HEK293 (cell line): Measurements from ENCODE around the gene ZNF878.

Experiments
- YY1 ChIP-seq: fragments of 450-650 bp; formaldehyde crosslinking; IDR thresholded peaks from 2 replicates; pipeline ENCODE4 v1.5.1; 2018; ENCODE audit warnings: missing biosample characterization, missing genetic modification characterization
- ZBTB17 ChIP-seq: fragments of 450-650 bp; formaldehyde crosslinking; IDR thresholded peaks from 2 replicates; pipeline ENCODE4 v1.5.1; 2016; ENCODE audit warnings: missing biosample characterization, missing genetic modification characterization
- ZFP3 ChIP-seq: fragments of 450-650 bp; formaldehyde crosslinking; IDR thresholded peaks from 2 replicates; pipeline ENCODE4 v1.5.1; 2016; ENCODE audit warnings: low read depth, missing biosample characterization, missing genetic modification characterization
- ZNF114 ChIP-seq: fragments of 450-650 bp; formaldehyde crosslinking; IDR thresholded peaks from 2 replicates; pipeline ENCODE4 v1.5.0; 2017; ENCODE audit warnings: missing biosample characterization, missing genetic modification characterization
- ZNF121 ChIP-seq: fragments of 450-650 bp; formaldehyde crosslinking; IDR thresholded peaks from 2 replicates; pipeline ENCODE4 v1.5.1; 2016; ENCODE audit warnings: missing biosample characterization, missing genetic modification characterization
- ZNF155 ChIP-seq: fragments of 450-650 bp; formaldehyde crosslinking; IDR thresholded peaks from 2 replicates; pipeline ENCODE4 v1.5.1; 2016; ENCODE audit warnings: missing biosample characterization, missing genetic modification characterization
- ZNF274 ChIP-seq, 2 experiments: fragments of 200-500 bp in 1 of 2; fragments of 450-650 bp in 1 of 2; sonication (Bioruptor generic) in 1 of 2; formaldehyde crosslinking in 1 of 2; IDR thresholded peaks; 2 replicates each; pipeline versions ENCODE4 v1.5.1 to v1.6.1; 2014 to 2016; ENCODE audit warnings: borderline replicate concordance in 1 of 2, inconsistent platforms in 1 of 2, low read length in 1 of 2, missing biosample characterization in 1 of 2, missing genetic modification characterization in 1 of 2
- ZNF473 ChIP-seq: fragments of 450-650 bp; formaldehyde crosslinking; IDR thresholded peaks from 2 replicates; pipeline ENCODE4 v1.5.1; 2017; ENCODE audit warnings: missing biosample characterization, missing genetic modification characterization
- ZNF530 ChIP-seq: fragments of 450-650 bp; formaldehyde crosslinking; IDR thresholded peaks from 2 replicates; pipeline ENCODE4 v1.5.1; 2016; ENCODE audit warnings: low read depth, missing biosample characterization, missing genetic modification characterization
- ZNF776 ChIP-seq: fragments of 450-650 bp; formaldehyde crosslinking; IDR thresholded peaks from 2 replicates; pipeline ENCODE4 v1.5.0; 2017; ENCODE audit warnings: missing biosample characterization, missing genetic modification characterization, borderline replicate concordance
- TF ChIP-seq, protein P1 (sequence below): fragments of 450-650 bp; formaldehyde crosslinking; IDR thresholded peaks from 2 replicates; pipeline ENCODE4 v1.5.1; 2016; ENCODE audit warnings: missing biosample characterization, missing genetic modification characterization
- TF ChIP-seq, protein P2 (sequence below): fragments of 450-650 bp; formaldehyde crosslinking; IDR thresholded peaks from 2 replicates; pipeline ENCODE4 v1.5.1; 2016; ENCODE audit warnings: missing biosample characterization, missing genetic modification characterization

DNA sequence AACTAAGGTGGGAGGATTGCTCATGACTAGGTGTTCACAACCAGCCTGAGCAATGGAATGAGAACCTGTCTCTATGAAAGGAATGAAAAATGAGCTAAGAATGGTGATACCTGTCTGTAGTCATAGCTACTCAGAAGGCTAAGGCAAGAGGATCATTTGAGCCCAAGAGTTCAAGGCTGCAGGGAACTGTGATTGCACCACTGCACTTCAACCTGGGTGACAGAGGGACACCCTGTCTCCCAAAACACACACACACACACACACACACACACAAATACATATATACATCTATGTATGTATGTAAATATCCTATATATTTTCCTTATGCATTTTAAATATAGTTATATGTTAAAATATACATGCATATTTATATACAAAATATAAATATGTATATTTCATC, 9.9 kb downstream of the ZNF878 start:
- TF ChIP-seq, protein P1, sequence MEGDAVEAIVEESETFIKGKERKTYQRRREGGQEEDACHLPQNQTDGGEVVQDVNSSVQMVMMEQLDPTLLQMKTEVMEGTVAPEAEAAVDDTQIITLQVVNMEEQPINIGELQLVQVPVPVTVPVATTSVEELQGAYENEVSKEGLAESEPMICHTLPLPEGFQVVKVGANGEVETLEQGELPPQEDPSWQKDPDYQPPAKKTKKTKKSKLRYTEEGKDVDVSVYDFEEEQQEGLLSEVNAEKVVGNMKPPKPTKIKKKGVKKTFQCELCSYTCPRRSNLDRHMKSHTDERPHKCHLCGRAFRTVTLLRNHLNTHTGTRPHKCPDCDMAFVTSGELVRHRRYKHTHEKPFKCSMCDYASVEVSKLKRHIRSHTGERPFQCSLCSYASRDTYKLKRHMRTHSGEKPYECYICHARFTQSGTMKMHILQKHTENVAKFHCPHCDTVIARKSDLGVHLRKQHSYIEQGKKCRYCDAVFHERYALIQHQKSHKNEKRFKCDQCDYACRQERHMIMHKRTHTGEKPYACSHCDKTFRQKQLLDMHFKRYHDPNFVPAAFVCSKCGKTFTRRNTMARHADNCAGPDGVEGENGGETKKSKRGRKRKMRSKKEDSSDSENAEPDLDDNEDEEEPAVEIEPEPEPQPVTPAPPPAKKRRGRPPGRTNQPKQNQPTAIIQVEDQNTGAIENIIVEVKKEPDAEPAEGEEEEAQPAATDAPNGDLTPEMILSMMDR (tag by site-specific recombination) = no peak
- TF ChIP-seq, protein P2, sequence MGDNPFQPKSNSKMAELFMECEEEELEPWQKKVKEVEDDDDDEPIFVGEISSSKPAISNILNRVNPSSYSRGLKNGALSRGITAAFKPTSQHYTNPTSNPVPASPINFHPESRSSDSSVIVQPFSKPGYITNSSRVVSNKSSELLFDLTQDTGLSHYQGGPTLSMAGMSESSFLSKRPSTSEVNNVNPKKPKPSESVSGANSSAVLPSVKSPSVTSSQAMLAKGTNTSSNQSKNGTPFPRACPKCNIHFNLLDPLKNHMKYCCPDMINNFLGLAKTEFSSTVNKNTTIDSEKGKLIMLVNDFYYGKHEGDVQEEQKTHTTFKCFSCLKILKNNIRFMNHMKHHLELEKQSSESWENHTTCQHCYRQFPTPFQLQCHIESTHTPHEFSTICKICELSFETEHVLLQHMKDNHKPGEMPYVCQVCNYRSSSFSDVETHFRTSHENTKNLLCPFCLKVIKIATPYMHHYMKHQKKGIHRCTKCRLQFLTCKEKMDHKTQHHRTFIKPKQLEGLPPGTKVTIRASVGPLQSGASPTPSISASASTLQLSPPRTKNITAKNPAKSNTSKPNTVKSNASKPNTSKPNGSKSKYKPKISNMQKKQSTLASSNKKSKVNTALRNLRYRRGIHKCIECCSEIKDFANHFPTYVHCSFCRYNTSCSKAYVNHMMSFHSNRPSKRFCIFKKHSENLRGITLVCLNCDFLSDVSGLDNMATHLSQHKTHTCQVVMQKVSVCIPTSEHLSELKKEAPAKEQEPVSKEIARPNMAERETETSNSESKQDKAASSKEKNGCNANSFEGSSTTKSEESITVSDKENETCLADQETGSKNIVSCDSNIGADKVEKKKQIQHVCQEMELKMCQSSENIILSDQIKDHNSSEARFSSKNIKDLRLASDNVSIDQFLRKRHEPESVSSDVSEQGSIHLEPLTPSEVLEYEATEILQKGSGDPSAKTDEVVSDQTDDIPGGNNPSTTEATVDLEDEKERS = no peak
- TF ChIP-seq ZNF121 (tag by site-specific recombination) (no peak), YY1 (tag by site-specific recombination) (no peak), ZNF473 (tag by site-specific recombination) (no peak), ZNF530 (tag by site-specific recombination) (no peak), ZNF776 (tag by site-specific recombination) (no peak), ZNF155 (no peak), ZBTB17 (tag by site-specific recombination) (no peak), ZNF114 (tag by site-specific recombination) (no peak), ZNF274 (IDR thresholded peaks at IDR 0.05; ENCODE audit: low read length) (no peak), ZNF274 (tag by site-specific recombination; IDR thresholded peaks at IDR 0.05; ENCODE audit: borderline replicate concordance) (no peak), ZFP3 (tag by site-specific recombination) (no peak)
